Measurements from ENCODE around the gene CORO1A. TPM values are rescaled to one million over a fixed set of nuclear protein-coding genes. Genes with fewer than 3 reads are reported as not detected.

CORO1A gene
- total RNA-seq (2014; rRNA removed; shearing (Covaris generic)) (351 and 394 TPM in 2 replicates), total RNA-seq (2022) (524 and 567 TPM in 2 replicates), Bru-seq, nascent RNA (percentile 91 among the genes with signal in this experiment), BruChase-seq, experiment 1, labeled RNA remaining after a 6-hour chase (percentile 98 among the genes with signal in this experiment), BruChase-seq, experiment 2, labeled RNA remaining after a 2-hour chase (percentile 95 among the genes with signal in this experiment)
- long read RNA-seq, transcript CORO1A-211 (10 exons, 2,809 nt): minor isoform, 23 of 1,389 reads
- long read RNA-seq, transcript CORO1A-216 (12 exons, 1,622 nt): minor isoform, 11 of 1,389 reads
- long read RNA-seq, transcript CORO1A-201 (11 exons, 1,803 nt): major isoform, 1,177 of 1,389 reads
- long read RNA-seq, partial matches to known transcripts: 103 of 1,389 reads
- long read RNA-seq, other reads (novel, unspliced or antisense): 75 of 1,389 reads

DNA sequence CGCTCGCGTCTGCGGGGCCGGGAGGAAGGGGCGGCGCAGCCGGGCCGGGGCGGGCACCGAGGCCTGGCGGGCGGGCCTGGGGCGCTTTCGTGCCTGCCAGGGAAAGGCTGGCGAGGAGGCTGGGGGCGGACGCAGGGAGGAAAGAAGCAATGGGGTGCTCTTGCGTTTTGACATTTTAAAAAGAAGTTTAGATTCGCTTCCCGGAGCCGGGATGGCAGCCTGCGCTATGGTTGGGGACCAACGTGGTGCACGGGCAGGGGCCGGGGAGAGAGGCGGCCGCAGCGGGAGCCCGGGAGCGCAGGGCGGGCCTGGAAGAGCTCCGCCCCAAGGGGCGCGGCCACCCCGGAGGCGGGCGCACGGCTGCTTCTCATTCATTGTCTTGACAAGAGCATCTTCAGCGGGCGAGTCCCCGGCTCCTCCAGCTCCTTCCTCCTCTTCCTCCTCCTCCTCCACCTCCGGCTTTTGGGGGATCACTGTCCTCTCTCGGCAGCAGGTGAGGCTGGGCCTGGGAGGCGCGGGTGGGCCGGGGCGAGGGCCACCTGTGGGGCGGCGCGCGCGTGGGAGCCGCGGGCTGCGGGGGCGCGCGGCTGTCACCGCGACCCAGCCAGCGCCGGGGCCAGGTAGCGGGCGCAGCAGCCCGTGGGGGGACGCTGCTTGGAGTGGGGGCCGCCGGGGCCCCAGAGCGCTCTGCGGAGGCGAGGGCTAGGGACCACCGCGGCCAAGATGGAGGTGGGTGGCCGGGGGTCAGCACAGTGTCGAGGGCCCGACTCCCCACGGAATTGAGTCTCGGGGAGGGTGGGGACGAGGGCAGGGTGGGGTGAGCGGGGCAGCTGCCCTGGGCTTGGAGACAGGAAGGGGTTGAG is at the start of gene CORO1A:
Gene CORO1A, plus strand, starts transcription at position 370 of the 863 bp plus-strand sequence. CDS start 1,608 bp downstream, outside the sequence.
- Histone ChIP-seq H3K27ac (ENCODE audit: low read depth, low read length, poor library complexity, severe bottlenecking) (peak within 1 kb of the TSS; percentile 94), H2AFZ (ENCODE audit: low read length) (peak within 1 kb of the TSS; percentile 22; the same call in 1 of the 2 replicates), H3K4me3 (ENCODE audit: low read depth, low read length, poor library complexity, severe bottlenecking) (peak within 1 kb of the TSS; percentile 86), H3K79me2 (ENCODE audit: insufficient read depth, low read depth, low read length) (peaks cover 25% of the 10 kb centered on the region; the same call in 1 of the 2 replicates), H3K4me1 (ENCODE audit: insufficient read depth, low read length, poor library complexity, severe bottlenecking) (peaks cover 42% of the 10 kb centered on the region), H3K36me3 (ENCODE audit: insufficient read depth, low read length) (peaks cover 43% of the 10 kb centered on the region), H3K4me2 (ENCODE audit: low read length) (peak within 1 kb of the TSS; percentile 90), H4K20me1 (ENCODE audit: insufficient read depth, low read length) (no peaks in the 10 kb centered on the region), H3K9me2 (ENCODE audit: insufficient read depth, low read length) (no peaks in the 10 kb centered on the region), H3K9me3 (ENCODE audit: low read length) (no peaks in the 10 kb centered on the region)
- POLR2A ChIA-PET: interaction anchor here (0.6 to 1.0 kb wide), 4 partner anchors 46 to 210 kb away, joined by 3 read pairs; no protein-coding TSS in a partner anchor
- CTCF ChIA-PET (ENCODE audit: unreplicated experiment): no interaction called here
- BruUV-seq (replicated peaks): no TSS peak
- DNase-seq (ENCODE audit: low spot score): peak; percentile 90
- intact Hi-C loops (cut with micrococcal nuclease; ENCODE audit: unreplicated experiment): no loop called here
- TF ChIP-seq EZH2phosphoT487 (IDR thresholded peaks at IDR 0.05; ENCODE audit: borderline replicate concordance, low read depth, low read length) (no peak), CTCF (conservative IDR thresholded peaks at IDR 0.05; ENCODE audit: low read length) (no peak)

- Histone ChIP-seq H3K27ac (ENCODE audit: low read depth, low read length, poor library complexity, severe bottlenecking) (no peak overlapping the region), H3K79me2 (ENCODE audit: insufficient read depth, low read depth, low read length) (no peaks in the 10 kb centered on the region), H3K4me1 (ENCODE audit: insufficient read depth, low read length, poor library complexity, severe bottlenecking) (peaks cover 9% of the 10 kb centered on the region), H3K9me2 (ENCODE audit: insufficient read depth, low read length) (no peaks in the 10 kb centered on the region), H2AFZ (ENCODE audit: low read length) (no peak overlapping the region), H3K36me3 (ENCODE audit: insufficient read depth, low read length) (no peaks in the 10 kb centered on the region), H4K20me1 (ENCODE audit: insufficient read depth, low read length) (no peaks in the 10 kb centered on the region), H3K4me2 (ENCODE audit: low read length) (no peak overlapping the region), H3K9me3 (ENCODE audit: low read length) (no peaks in the 10 kb centered on the region), H3K4me3 (ENCODE audit: low read depth, low read length, poor library complexity, severe bottlenecking) (no peak overlapping the region)
- no TSS peak for BruUV-seq (replicated peaks)
- intact Hi-C loops (cut with micrococcal nuclease; ENCODE audit: unreplicated experiment): no loop called here
- no peak for DNase-seq (ENCODE audit: low spot score)
- CTCF ChIA-PET (ENCODE audit: unreplicated experiment): no interaction called here
- TF ChIP-seq CTCF (conservative IDR thresholded peaks at IDR 0.05; ENCODE audit: low read length): no peak
- TF ChIP-seq EZH2phosphoT487 (IDR thresholded peaks at IDR 0.05; ENCODE audit: borderline replicate concordance, low read depth, low read length): no peak
- POLR2A ChIA-PET: interaction anchor here (1.1 kb wide), 1 partner anchor 46 kb away, joined by 3 read pairs; the partner anchor contains the start of gene CORO1A
Measured at GRCh38 chr16:30136971-30137605, 46.3 kb upstream of the CORO1A start.

Measured in OCI-LY7 (cell line).